ENCODE data around the gene ZNF367. TPM values are rescaled to one million over a fixed set of nuclear protein-coding genes. Genes with fewer than 3 reads are reported as not detected.

Gene ZNF367
- polyA plus RNA-seq, 1 donor from 2014 or later, result 2.0 TPM

- H3K27me3 ChIP-seq (ENCODE audit: insufficient read depth, low read depth, low read length), result no peaks in the 10 kb centered on the region
- peak overlapping the region; percentile 65 for H3K4me2 ChIP-seq (ENCODE audit: low read length)
- TF ChIP-seq SMC3 (conservative IDR thresholded peaks at IDR 0.05; ENCODE audit: poor library complexity) (no peak), POLR2AphosphoS5 (IDR thresholded peaks at IDR 0.05) (peak; percentile 3)
- no peak overlapping the region for H2AFZ ChIP-seq (ENCODE audit: low read depth, low read length)
- H4K20me1 ChIP-seq (ENCODE audit: insufficient read depth), result no peaks in the 10 kb centered on the region
- H3K9me2 ChIP-seq (ENCODE audit: insufficient read depth, low read length), result no peaks in the 10 kb centered on the region
- no peaks in the 10 kb centered on the region for H3K36me3 ChIP-seq (ENCODE audit: insufficient read depth, low read length)
- no peak overlapping the region for H3K27ac ChIP-seq (ENCODE audit: low read length)
- H3F3A ChIP-seq (ENCODE audit: insufficient read depth, low read length, poor library complexity, severe bottlenecking), result no peaks in the 10 kb centered on the region
- peaks cover 13% of the 10 kb centered on the region for H3K79me2 ChIP-seq (replicated peaks; ENCODE audit: insufficient read depth, low read length)
- peak overlapping the region; percentile 73 for H3K9ac ChIP-seq (ENCODE audit: low read length)
- no peaks in the 10 kb centered on the region for H3K9me3 ChIP-seq (ENCODE audit: low read length)
- peak overlapping the region; percentile 98 for H3K4me3 ChIP-seq (ENCODE audit: low read length)
Measured at GRCh38 chr9:96418920-96419690, 935 bp upstream of the ZNF367 start.

DNA sequence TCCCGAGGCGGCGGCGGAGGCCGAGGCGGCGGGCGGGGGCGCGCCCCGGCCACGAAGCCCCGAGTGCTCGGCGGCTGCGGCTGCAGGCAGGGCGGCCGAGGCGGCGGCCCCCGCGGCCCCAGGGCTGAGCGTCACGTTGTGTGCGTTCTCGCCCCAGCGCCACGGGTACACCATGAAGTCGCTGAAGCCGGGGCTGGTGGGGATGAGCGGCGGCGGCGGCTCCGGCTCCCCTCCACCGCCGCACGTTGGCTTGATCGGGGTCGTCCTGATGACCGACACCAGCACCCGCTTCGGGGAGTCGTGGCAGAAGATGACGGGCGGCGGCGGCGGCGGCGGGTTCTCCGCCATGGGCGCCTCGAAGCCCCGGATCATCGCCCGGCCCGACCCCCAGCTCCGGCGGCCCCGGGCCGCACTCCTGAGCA, 498 bp downstream of the ZNF367 start:
- no peaks in the 10 kb centered on the region for H3K36me3 ChIP-seq (ENCODE audit: insufficient read depth, low read length)
- H3K4me2 ChIP-seq (ENCODE audit: low read length), result peak overlapping the region; percentile 30
- no peak for TF ChIP-seq MXI1 (conservative IDR thresholded peaks at IDR 0.05; ENCODE audit: poor library complexity, severe bottlenecking)
- TF ChIP-seq, protein P1, sequence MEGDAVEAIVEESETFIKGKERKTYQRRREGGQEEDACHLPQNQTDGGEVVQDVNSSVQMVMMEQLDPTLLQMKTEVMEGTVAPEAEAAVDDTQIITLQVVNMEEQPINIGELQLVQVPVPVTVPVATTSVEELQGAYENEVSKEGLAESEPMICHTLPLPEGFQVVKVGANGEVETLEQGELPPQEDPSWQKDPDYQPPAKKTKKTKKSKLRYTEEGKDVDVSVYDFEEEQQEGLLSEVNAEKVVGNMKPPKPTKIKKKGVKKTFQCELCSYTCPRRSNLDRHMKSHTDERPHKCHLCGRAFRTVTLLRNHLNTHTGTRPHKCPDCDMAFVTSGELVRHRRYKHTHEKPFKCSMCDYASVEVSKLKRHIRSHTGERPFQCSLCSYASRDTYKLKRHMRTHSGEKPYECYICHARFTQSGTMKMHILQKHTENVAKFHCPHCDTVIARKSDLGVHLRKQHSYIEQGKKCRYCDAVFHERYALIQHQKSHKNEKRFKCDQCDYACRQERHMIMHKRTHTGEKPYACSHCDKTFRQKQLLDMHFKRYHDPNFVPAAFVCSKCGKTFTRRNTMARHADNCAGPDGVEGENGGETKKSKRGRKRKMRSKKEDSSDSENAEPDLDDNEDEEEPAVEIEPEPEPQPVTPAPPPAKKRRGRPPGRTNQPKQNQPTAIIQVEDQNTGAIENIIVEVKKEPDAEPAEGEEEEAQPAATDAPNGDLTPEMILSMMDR (IDR thresholded peaks at IDR 0.05; ENCODE audit: poor library complexity, severe bottlenecking), result no peak
- TF ChIP-seq EZH2 (IDR thresholded peaks at IDR 0.05; ENCODE audit: borderline replicate concordance, insufficient read depth, low read length, poor library complexity, severe bottlenecking), result no peak
- TF ChIP-seq TAF1 (IDR thresholded peaks at IDR 0.05; ENCODE audit: low read depth), result no peak
- TF ChIP-seq RAD21 (conservative IDR thresholded peaks at IDR 0.05), result no peak
- no peak for TF ChIP-seq REST (IDR thresholded peaks at IDR 0.05; ENCODE audit: borderline replicate concordance)
- TF ChIP-seq EP300 (conservative IDR thresholded peaks at IDR 0.05; ENCODE audit: poor library complexity, severe bottlenecking), result no peak
- no peak for TF ChIP-seq SMC3 (conservative IDR thresholded peaks at IDR 0.05; ENCODE audit: poor library complexity)
- TF ChIP-seq POLR2AphosphoS5 (IDR thresholded peaks at IDR 0.05), result no peak
- H3K9ac ChIP-seq (ENCODE audit: low read length), result peak overlapping the region; percentile 73
- peaks cover 13% of the 10 kb centered on the region for H3K79me2 ChIP-seq (replicated peaks; ENCODE audit: insufficient read depth, low read length)
- no peaks in the 10 kb centered on the region for H3F3A ChIP-seq (ENCODE audit: insufficient read depth, low read length, poor library complexity, severe bottlenecking)
- H3K27ac ChIP-seq (ENCODE audit: low read length), result peak overlapping the region; percentile 76
- H3K27me3 ChIP-seq (ENCODE audit: insufficient read depth, low read depth, low read length), result no peaks in the 10 kb centered on the region
- H4K20me1 ChIP-seq (ENCODE audit: insufficient read depth), result no peaks in the 10 kb centered on the region
- no peaks in the 10 kb centered on the region for H3K9me3 ChIP-seq (ENCODE audit: low read length)
- H3K4me3 ChIP-seq (ENCODE audit: low read length), result peak overlapping the region; percentile 98
- H3K9me2 ChIP-seq (ENCODE audit: insufficient read depth, low read length), result no peaks in the 10 kb centered on the region
- no peak overlapping the region for H2AFZ ChIP-seq (ENCODE audit: low read depth, low read length)
